ENCODE measurements around the gene CTXN1. TPM values are rescaled to one million over a fixed set of nuclear protein-coding genes. Genes with fewer than 3 reads are reported as not detected.

CTXN1 gene
- total RNA-seq, 4 donors from 2014 or later = 1.4 to 3.0 (median 2.0) TPM

DNA sequence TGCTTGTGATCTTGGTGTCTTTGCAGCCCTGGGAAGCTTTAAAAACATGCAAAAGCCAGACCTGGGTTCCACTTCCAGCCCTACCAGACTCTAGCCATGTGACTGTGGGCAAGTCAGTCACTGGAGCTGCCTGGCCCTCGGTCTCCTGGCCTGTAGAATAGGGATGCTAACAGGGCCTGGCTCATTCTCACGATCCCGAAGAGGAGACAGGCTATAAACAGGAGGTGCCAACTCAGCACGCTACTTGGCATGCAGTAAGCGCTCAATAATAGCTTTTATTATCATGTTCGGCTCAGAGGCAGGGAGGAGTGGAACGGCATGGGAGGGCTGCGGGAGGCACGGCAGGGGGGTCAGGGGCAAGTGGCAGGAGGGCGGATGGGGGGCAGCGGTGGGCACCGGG, 1.7 kb downstream of the CTXN1 start:
- TF ChIP-seq POLR2A (IDR thresholded peaks at IDR 0.05) = no peak
- TF ChIP-seq, protein P1, sequence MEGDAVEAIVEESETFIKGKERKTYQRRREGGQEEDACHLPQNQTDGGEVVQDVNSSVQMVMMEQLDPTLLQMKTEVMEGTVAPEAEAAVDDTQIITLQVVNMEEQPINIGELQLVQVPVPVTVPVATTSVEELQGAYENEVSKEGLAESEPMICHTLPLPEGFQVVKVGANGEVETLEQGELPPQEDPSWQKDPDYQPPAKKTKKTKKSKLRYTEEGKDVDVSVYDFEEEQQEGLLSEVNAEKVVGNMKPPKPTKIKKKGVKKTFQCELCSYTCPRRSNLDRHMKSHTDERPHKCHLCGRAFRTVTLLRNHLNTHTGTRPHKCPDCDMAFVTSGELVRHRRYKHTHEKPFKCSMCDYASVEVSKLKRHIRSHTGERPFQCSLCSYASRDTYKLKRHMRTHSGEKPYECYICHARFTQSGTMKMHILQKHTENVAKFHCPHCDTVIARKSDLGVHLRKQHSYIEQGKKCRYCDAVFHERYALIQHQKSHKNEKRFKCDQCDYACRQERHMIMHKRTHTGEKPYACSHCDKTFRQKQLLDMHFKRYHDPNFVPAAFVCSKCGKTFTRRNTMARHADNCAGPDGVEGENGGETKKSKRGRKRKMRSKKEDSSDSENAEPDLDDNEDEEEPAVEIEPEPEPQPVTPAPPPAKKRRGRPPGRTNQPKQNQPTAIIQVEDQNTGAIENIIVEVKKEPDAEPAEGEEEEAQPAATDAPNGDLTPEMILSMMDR (IDR thresholded peaks at IDR 0.05) = no peak
- no peaks in the 10 kb centered on the region for H3K9me3 ChIP-seq
- WGBS, 2 donors = 81 to 87% methylated on average over 9 to 12 of the region's 12 CpGs
- intact Hi-C loops (cut with DNase I) = no loop called here
- H3K36me3 ChIP-seq = peaks cover 11% of the 10 kb centered on the region in 2 donors
- H3K27ac ChIP-seq = no peak overlapping the region
- H3K4me3 ChIP-seq (replicated peaks in 1 of 3) = no peak overlapping the region
- H3K27me3 ChIP-seq = no peaks in the 10 kb centered on the region
- no peak for DNase-seq
- H3K4me1 ChIP-seq = peaks cover 17 to 60% of the 10 kb centered on the region in 2 donors

DNA sequence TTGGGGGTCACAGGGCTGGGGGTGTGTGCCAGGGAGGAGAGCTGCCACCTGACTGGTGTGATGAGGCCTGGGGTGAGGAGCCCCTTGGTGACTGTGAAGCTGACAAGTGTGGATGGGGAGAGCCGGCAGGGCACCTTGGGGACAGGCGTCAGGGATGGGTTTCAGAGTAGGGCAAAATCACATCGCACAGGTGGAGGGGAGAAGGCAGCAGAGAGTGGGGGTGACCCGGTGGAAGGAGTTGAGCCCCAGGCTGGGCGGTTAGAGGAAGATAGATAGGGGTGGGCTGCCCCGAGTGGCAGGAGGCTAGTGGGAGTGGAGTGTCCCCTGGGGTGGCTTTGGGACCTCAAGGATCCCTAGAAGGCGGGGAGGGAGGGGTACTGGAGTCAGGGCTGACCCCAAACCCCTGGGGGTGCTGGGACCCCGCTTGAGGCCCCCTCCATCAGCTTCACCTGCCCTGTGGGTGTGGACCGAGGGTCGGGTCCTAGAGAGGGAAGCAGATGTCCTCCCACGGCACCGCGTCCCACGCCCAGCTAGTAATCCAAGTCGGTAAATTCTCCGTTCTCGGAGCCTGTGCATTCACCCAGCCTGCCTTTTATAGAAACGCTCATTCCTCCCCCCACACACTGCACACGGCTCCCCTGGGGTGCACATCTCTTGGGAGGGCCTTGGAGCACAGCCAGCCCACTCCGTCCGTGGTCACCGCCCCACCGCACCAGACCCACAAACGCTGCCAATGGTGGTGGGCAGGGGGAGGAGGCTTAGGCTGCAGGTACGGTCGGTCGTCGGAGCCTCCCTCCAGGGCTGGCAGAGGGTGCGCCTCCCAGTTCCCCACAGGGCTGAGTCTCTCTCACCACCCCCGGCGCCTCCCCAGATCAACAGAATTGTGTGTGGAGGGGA, 2.4 kb downstream of the CTXN1 start:
- H3K4me3 ChIP-seq (replicated peaks in 1 of 3) = no peak overlapping the region
- H3K27ac ChIP-seq = no peak overlapping the region
- no peak for TF ChIP-seq POLR2A (IDR thresholded peaks at IDR 0.05)
- peaks cover 17 to 54% of the 10 kb centered on the region in 2 donors for H3K4me1 ChIP-seq
- intact Hi-C loops (cut with DNase I) = no loop called here
- no peaks in the 10 kb centered on the region for H3K9me3 ChIP-seq
- peaks cover 3% of the 10 kb centered on the region for H3K27me3 ChIP-seq
- 85 to 88% methylated on average over 21 to 30 of the region's 31 CpGs for WGBS, 2 donors
- no peak for DNase-seq
- peaks cover 11% of the 10 kb centered on the region in 2 donors for H3K36me3 ChIP-seq

DNA sequence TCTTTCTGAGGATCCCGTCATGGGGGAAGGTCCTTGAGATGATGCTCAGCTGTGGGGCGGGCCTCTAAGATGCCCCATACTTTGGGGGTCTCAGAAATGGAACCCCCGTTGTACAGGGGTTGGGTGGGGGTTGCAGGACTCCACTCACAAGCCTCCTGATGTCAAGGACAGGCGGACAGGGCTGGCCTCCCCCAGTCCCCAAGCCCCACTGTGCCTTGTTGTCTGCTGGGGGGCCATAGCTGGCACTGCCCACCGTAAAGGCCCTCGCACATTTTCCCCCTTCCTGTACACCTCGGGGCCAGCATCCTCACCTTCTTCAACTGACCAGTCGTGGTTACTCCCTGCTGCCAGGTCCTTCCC, 3.1 kb downstream of the CTXN1 start:
- 90 to 94% methylated on average over 5 to 7 of the region's 8 CpGs for WGBS, 2 donors
- TF ChIP-seq, protein P1 (IDR thresholded peaks at IDR 0.05) = no peak
- TF ChIP-seq POLR2A (IDR thresholded peaks at IDR 0.05) = no peak
- Histone ChIP-seq H3K4me3 (replicated peaks in 1 of 3) (no peak overlapping the region), H3K27me3 (peaks cover 4% of the 10 kb centered on the region), H3K36me3 (peaks cover 11% of the 10 kb centered on the region in 2 donors), H3K9me3 (no peaks in the 10 kb centered on the region), H3K4me1 (peaks cover 17 to 50% of the 10 kb centered on the region in 2 donors), H3K27ac (no peak overlapping the region)
- intact Hi-C loops (cut with DNase I) = no loop called here
- DNase-seq = no peak

DNA sequence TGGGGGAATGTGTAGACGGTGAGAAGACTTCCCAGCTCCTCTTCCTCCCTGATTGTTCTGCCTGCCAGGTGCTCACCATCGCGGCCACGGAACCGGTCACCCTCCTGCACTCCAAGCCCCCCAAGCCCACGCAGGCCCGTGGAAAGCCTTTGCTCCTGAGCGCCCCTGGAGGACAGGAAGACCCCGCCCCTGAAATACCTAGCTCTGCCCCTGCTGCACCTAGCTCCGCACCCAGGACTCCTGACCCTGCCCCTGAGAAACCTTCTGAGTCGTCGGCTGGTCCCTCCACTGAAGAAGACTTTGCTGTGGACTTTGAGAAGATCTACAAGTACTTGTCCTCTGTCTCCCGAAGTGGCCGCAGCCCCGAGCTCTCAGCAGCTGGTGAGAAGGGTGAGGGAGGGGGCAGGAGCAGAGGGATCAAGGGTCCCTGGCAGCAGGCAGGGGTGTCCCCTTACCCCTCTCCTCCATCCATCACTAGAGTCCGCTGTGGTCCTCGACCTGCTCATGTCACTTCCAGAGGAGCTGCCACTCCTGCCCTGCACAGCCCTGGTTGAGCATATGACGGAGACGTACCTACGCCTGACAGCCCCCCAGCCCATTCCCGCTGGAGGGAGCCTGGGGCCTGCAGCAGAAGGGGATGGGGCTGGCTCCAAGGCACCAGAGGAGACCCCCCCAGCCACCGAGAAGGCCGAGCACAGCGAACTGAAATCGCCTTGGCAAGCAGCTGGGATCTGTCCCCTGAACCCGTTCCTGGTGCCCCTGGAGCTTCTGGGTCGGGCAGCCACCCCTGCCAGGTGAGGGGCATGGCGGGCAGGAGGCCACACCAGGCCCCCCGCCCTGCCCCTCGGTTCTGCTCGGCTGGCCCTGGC, 3.7 kb downstream of the CTXN1 start:
- 93% methylated on average over 21 to 31 of the region's 31 CpGs for WGBS, 2 donors
- no peak overlapping the region for H3K4me3 ChIP-seq (replicated peaks in 1 of 3)
- DNase-seq = no peak
- H3K4me1 ChIP-seq = peaks cover 17 to 52% of the 10 kb centered on the region in 2 donors
- TF ChIP-seq, protein P1 (IDR thresholded peaks at IDR 0.05) = no peak
- TF ChIP-seq POLR2A (IDR thresholded peaks at IDR 0.05) = no peak
- H3K27me3 ChIP-seq = peaks cover 4% of the 10 kb centered on the region
- no peak overlapping the region for H3K27ac ChIP-seq
- H3K9me3 ChIP-seq = no peaks in the 10 kb centered on the region
- intact Hi-C loops (cut with DNase I) = no loop called here
- peaks cover 11% of the 10 kb centered on the region in 2 donors for H3K36me3 ChIP-seq

DNA sequence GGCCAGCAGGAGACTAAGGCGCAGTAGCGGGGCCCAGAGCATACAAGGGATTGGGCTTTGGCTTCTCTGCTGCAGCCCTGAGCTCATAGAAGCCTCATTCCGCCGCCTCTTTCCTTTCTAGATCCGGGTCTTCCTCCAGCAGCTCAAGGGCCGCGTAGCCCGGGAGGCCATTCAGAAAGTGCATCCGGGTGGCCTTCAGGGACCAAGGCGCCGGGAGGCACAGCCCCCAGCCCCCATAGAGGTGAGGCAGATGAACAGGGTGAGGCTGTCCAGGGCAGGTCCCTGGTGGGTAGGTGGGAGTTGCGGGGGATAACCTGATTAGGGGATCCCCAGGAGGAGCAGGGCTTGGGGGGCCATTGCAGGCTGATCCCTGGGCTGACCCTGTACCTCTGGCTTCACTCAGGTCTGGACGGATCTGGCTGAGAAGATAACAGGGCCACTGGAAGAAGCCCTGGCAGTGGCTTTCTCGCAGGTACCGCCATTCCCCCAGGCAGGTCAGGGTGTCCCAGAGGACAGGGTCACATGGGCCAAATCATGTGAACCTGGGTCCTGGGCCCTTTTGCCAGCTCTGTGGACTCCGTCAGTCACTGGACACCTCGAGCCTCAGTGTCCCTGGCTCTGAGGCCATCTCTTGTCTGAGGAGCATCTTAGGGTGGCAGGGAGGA, 4.5 kb downstream of the CTXN1 start:
- H3K27me3 ChIP-seq = peaks cover 4% of the 10 kb centered on the region
- no peaks in the 10 kb centered on the region for H3K9me3 ChIP-seq
- no peak for DNase-seq
- intact Hi-C loops (cut with DNase I) = no loop called here
- TF ChIP-seq POLR2A (IDR thresholded peaks at IDR 0.05) = no peak
- TF ChIP-seq, protein P1 (IDR thresholded peaks at IDR 0.05) = no peak
- 59 to 74% methylated on average over 17 of the region's 17 CpGs for WGBS, 2 donors
- H3K4me3 ChIP-seq (replicated peaks in 1 of 3) = peak overlapping the region; percentile 6 to 35 (median 33)
- H3K4me1 ChIP-seq = peaks cover 13 to 52% of the 10 kb centered on the region in 2 donors
- H3K36me3 ChIP-seq = peaks cover 11% of the 10 kb centered on the region in 2 donors
- peak overlapping the region in 2 of 3 donors; percentile 41 to 66 for H3K27ac ChIP-seq

All from thyroid gland (tissue), 4 donors.